ENCODE results near the gene HSPBAP1. TPM values are rescaled to one million over a fixed set of nuclear protein-coding genes. Genes with fewer than 3 reads are reported as not detected.

Gene HSPBAP1
- total RNA-seq, 1 donor from 2014 or later = 5.5 TPM

GRCh38 chr3:122789585-122790273, 3.9 kb downstream of the HSPBAP1 start:
- intact Hi-C loops (cut with DNase I) = no loop called here
- DNase-seq (no peak), ATAC-seq (ENCODE audit: poor library complexity) (no peak)

DNA sequence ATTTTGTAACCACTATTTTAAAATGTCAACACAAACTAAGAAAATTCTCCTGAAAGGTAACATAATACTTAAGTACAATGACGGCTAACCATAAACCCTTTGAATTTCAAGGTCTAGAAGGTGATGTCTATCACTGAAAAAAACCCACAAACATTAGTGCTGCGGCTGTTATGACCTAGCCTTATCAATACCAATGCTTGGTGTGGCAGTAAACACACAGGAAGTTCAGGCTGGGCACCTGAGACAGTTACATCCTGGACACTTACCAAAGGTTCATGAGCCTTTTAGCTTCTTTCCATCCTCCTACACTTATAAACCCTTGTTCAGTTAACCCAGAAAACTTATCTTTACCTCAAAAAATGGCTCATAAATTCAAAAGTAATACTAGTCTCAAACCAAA, 5.8 kb downstream of the HSPBAP1 start:
- DNase-seq (no peak), ATAC-seq (ENCODE audit: poor library complexity) (no peak)
- intact Hi-C loops (cut with DNase I) = no loop called here

GRCh38 chr3:122786066-122786465, 7.6 kb downstream of the HSPBAP1 start:
- intact Hi-C loops (cut with DNase I) = no loop called here
- ATAC-seq (ENCODE audit: poor library complexity) (no peak), DNase-seq (no peak)

DNA sequence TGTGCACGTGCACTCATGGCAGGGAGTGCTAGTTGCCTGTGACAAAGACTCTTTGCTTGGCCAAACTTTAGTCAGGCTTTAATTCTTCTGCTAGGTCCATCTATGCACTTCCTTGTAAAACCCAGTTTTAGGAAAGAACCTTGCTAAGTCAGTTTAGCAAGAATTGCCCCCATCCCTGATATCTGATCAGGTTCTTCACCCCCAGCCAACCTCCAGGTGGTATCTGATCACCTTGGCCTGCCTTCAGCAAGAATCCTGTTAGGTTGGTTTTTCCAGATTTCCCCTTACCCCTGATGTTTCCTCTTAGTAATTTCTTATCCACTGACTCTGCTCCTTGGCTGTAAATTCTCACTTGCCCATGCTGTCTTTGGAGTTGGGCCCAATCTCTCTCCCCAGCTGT, 8.4 kb downstream of the HSPBAP1 start:
- ATAC-seq (ENCODE audit: poor library complexity) (no peak), DNase-seq (no peak)
- intact Hi-C loops (cut with DNase I) = no loop called here

- no peak for DNase-seq
- intact Hi-C loops (cut with DNase I) = no loop called here
- ATAC-seq (ENCODE audit: poor library complexity) = no peak
Observed at GRCh38 chr3:122784436-122784835, 9.2 kb downstream of the HSPBAP1 start.

DNA sequence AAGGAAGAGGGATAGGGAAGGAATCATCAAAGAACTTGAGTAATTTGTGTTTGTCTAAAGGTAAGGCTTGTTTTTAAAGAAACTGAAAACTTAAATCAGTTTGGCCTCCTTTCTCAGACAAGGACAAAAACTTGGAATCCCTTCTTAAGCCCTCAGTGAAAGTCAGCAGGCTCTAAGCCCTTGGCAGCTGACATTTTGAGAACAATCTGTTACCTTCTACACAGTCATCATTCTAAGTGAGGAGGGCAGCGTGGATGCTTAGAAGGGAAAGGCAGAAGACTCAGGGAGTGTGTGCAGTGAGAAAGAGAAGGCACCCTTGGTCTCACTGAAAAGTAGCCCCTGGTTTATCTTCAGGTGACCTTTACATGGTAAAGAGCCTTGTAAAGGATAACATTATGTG, 10.8 kb downstream of the HSPBAP1 start:
- DNase-seq (no peak), ATAC-seq (ENCODE audit: poor library complexity) (no peak)
- intact Hi-C loops (cut with DNase I) = no loop called here

GRCh38 chr3:122777563-122777962, 16.1 kb downstream of the HSPBAP1 start:
- ATAC-seq (ENCODE audit: poor library complexity) = no peak
- intact Hi-C loops (cut with DNase I) = no loop called here
- no peak for DNase-seq

DNA sequence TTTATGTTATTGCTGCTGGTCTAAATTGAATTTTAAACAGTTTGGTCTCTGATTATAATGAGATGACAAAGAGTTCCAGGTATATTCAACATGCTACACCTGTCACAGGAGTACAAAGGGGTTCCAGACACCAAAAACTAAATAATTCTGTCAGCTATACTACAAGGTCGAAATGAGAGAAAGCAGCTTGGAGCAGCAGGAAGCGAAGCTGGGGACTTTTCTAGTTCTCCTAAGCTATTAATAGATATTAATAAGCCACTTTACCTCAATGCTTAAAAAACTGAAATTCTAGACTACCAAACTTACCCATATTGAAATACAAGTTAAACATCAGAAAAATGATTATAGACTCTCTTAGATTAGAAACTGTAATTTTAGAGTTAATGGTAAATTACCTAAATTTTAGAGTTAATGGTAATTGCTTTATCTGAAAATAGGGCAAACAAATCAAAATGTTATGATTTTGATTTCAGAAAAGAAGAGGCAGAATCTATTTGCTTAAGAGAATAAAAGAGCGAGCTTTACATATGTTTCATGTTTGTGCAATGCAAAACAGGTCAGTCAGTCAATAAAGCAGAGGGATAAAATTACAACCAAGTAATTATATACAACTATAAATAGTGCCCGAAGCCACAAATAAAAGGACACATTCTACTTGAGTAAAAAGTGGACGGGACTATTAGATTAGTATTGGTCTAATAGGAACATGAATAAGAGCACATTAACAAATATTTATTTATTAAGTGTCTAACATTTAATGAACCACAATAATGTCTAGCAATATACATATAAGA, 16.8 kb downstream of the HSPBAP1 start:
- intact Hi-C loops (cut with DNase I) = no loop called here
- ATAC-seq (ENCODE audit: poor library complexity) = peak; percentile 64
- no peak for DNase-seq

- DNase-seq = no peak
- no peak for ATAC-seq (ENCODE audit: poor library complexity)
- intact Hi-C loops (cut with DNase I) = no loop called here
Observed at GRCh38 chr3:122774564-122774963, 19.1 kb downstream of the HSPBAP1 start.

DNA sequence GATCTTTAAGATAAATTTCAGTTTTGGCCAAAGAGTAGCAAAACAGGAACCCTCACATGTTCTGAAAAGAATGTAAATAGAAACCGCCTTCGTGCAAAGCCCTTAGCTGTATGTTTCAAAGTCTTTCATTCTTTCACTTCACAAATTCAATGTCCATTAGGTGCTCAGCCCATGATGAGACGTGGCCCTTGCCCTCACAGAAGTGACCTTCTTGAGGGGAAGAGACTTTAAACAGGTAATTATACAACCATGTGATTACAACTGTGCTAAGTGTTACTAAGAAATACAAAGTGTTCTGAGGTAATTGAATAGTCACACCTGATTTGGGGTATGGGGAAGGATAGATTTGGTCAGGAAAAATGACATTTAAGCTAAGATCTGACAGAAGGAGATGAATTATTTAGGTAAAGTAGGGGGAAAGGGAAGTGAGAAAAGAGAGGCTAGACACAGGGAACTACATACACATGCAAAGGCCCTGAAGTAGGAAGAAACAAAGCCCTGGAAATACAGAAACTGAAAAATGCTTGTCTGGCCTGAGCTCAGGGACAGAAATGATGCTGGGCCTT, 19.6 kb downstream of the HSPBAP1 start:
- ATAC-seq (ENCODE audit: poor library complexity) (peak; percentile 50), DNase-seq (no peak)
- intact Hi-C loops (cut with DNase I) = no loop called here

DNA sequence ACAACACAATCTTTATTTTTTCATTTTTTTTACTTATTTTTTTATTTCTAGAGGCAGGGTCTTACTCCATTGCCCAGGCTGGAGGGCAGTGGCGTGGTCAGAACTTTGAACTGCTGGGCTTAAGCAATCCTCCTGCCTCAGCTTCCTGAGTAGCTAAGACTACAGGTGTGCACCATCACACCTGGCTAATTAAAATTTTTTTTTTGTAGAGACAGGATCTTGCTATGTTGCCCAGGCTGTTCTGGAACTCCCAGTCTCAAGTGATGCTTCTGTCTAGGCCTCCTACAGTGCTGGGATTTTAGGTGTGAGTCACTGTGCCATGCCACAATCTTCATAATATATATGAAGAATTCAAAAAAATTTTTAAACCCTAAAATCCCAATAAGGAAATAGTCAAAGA, 20.8 kb downstream of the HSPBAP1 start:
- DNase-seq (no peak), ATAC-seq (ENCODE audit: poor library complexity) (no peak)
- intact Hi-C loops (cut with DNase I) = no loop called here

- intact Hi-C loops (cut with DNase I) = no loop called here
Observed at GRCh38 chr3:122770521-122771202, 23.0 kb downstream of the HSPBAP1 start.

GRCh38 chr3:122767540-122768372, 25.9 kb downstream of the HSPBAP1 start:
- intact Hi-C loops (cut with DNase I) = no loop called here
- ATAC-seq (ENCODE audit: poor library complexity) (peak; percentile 61), DNase-seq (no peak)

More at GRCh38 chr3:122770521-122771202, 23.0 kb downstream of the HSPBAP1 start:
- DNase-seq (no peak), ATAC-seq (ENCODE audit: poor library complexity) (no peak)

GRCh38 chr3:122766430-122766829, 27.2 kb downstream of the HSPBAP1 start:
- intact Hi-C loops (cut with DNase I) = no loop called here
- DNase-seq = no peak
- no peak for ATAC-seq (ENCODE audit: poor library complexity)

DNA sequence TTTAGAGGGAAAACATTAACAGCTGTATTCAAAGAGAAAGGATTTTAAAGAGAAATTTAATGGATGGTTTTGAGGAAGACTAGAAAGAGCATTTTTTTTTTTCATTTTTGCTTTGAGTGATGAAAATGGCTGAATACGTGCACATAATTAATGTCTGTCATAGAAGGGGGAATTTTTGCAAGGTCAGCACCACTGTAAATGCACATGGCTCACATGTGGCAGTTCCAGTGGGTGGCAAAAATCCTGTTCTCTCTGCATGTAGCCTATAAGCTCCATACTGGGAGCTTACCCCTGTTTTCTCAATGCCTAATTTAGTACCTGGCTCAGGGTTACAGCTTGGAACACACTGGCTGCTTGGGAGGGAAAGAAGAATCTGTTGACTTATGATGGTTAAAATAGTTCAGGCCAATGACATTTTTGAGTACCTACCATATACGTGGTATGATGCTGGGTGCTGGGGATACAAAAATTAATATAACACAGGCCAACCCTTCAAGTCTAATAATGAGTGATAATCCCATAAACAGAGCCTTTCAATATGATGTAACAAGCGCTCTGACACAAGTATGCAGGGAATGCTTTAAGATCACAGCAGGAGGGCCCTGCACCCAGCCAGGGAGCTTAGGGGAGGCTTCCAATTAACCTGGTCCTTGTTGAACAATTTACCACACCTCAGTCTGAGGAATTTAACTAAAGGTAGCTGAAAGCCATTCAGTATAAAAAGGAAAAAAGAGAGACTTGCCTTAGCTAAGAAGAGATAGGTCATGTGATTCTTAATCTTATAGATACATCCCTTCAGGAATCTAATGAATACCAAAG, 33.0 kb downstream of the HSPBAP1 start:
- DNase-seq = no peak
- intact Hi-C loops (cut with DNase I) = no loop called here
- ATAC-seq (ENCODE audit: poor library complexity) = peak; percentile 40

DNA sequence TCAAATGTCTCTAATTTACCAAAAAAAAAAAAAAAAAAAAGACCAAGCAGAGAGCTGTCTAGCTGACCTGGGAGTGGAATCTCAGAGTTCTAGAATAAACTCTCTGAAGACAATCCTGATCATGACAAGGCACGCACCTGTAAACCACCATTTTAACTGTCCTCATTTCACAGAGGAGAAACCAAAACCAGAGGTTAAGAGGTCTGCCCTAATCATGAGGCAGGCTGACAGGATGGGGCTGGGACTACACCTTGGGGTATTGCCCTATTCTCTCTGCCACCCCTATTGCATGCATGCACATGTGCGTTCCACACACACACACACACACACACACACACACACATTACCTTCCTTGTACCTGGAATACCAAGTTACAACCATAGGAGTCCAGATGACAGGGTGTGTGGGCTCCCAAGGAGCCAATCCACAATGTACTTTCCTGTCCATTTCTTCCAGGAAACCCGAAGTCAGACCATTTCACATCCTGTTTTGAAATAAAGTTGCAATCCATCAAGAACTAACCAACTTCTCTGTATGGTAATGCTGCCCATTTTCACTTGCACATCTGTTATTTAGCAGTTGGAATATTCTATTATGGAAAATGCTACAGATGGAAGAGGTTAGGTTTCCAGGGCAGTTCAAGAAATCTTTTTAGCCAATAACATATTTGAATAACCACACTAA, 34.6 kb downstream of the HSPBAP1 start:
- no peak for DNase-seq
- ATAC-seq (ENCODE audit: poor library complexity) = peak; percentile 49
- intact Hi-C loops (cut with DNase I) = no loop called here

- no peak for DNase-seq
- ATAC-seq (ENCODE audit: poor library complexity) = no peak
- intact Hi-C loops (cut with DNase I) = no loop called here
Observed at GRCh38 chr3:122755491-122755890, 38.1 kb downstream of the HSPBAP1 start.

Data from Right ventricle myocardium superior (tissue), 1 donor.